ENCODE measurements around the gene DAP.
"Not testable (repeated sequence)": the region's sequence is repeated elsewhere in the genome, so short reads cannot be mapped to it uniquely, and the experiment has no call there.

DAP gene

GRCh38 chr5:10658265-10658664, 102.8 kb downstream of the DAP start:
- no peak for DNase-seq (ENCODE audit: low read depth in 2 of 2, low spot score in 1 of 2)

GRCh38 chr5:10655972-10656830, 104.8 kb downstream of the DAP start:
- DNase-seq (ENCODE audit: low read depth in 2 of 2, low spot score in 1 of 2): no peak

- DNase-seq (ENCODE audit: low read depth in 2 of 2, low spot score in 1 of 2): no peak
These were observed 105.7 kb downstream of the DAP start for GRCh38 chr5:10655161-10655971.

- DNase-seq (ENCODE audit: low read depth in 2 of 2, low spot score in 1 of 2): no peak
These were observed 106.5 kb downstream of the DAP start for GRCh38 chr5:10654566-10654965.

GRCh38 chr5:10653751-10654400, 107.2 kb downstream of the DAP start:
- no peak for DNase-seq (ENCODE audit: low read depth in 2 of 2, low spot score in 1 of 2)

- DNase-seq (ENCODE audit: low read depth in 2 of 2, low spot score in 1 of 2): no peak
These were observed 108.0 kb downstream of the DAP start for GRCh38 chr5:10653043-10653442.

- no peak for DNase-seq (ENCODE audit: low read depth in 2 of 2, low spot score in 1 of 2)
These were observed 108.4 kb downstream of the DAP start for GRCh38 chr5:10652606-10653005.

GRCh38 chr5:10652151-10652550, 108.9 kb downstream of the DAP start:
- DNase-seq (ENCODE audit: low read depth in 2 of 2, low spot score in 1 of 2): no peak

- DNase-seq (ENCODE audit: low read depth in 2 of 2, low spot score in 1 of 2): no peak
These were observed 111.2 kb downstream of the DAP start for GRCh38 chr5:10649666-10650380.

GRCh38 chr5:10648806-10649665, 112.0 kb downstream of the DAP start:
- DNase-seq (ENCODE audit: low read depth in 2 of 2, low spot score in 1 of 2): no peak

- no peak for DNase-seq (ENCODE audit: low read depth in 2 of 2, low spot score in 1 of 2)
These were observed 113.4 kb downstream of the DAP start for GRCh38 chr5:10647640-10648039.

- no peak for DNase-seq (ENCODE audit: low read depth in 2 of 2, low spot score in 1 of 2)
These were observed 115.4 kb downstream of the DAP start for GRCh38 chr5:10645671-10646070.

GRCh38 chr5:10645146-10645545, 115.9 kb downstream of the DAP start:
- DNase-seq (ENCODE audit: low read depth in 2 of 2, low spot score in 1 of 2): no peak

GRCh38 chr5:10644192-10644591, 116.8 kb downstream of the DAP start:
- no peak for DNase-seq (ENCODE audit: low read depth in 2 of 2, low spot score in 1 of 2)

GRCh38 chr5:10642367-10642766, 118.7 kb downstream of the DAP start:
- DNase-seq (ENCODE audit: low read depth in 2 of 2, low spot score in 1 of 2): no peak

- DNase-seq (ENCODE audit: low read depth in 2 of 2, low spot score in 1 of 2): no peak
These were observed 121.1 kb downstream of the DAP start for GRCh38 chr5:10639846-10640368.

GRCh38 chr5:10638723-10639122, 122.3 kb downstream of the DAP start:
- DNase-seq (ENCODE audit: low read depth in 2 of 2, low spot score in 1 of 2): not testable (repeated sequence)

- no peak for DNase-seq (ENCODE audit: low read depth in 2 of 2, low spot score in 1 of 2)
These were observed 123.1 kb downstream of the DAP start for GRCh38 chr5:10637944-10638343.

GRCh38 chr5:10636363-10637142, 124.5 kb downstream of the DAP start:
- DNase-seq (ENCODE audit: low read depth in 2 of 2, low spot score in 1 of 2): no peak
